Kidney epithelial cell (primary cell): Measurements from ENCODE around the gene XPO6. TPM values are rescaled to one million over a fixed set of nuclear protein-coding genes. Genes with fewer than 3 reads are reported as not detected.

Experiments used
- DNase-seq: peaks from one replicate; pipeline ENCODE4 v3.0.0-alpha.2; 2010; ENCODE audit warnings: low read depth
- H3K27me3 ChIP-seq: 2 replicates; pipeline ENCODE4 v1.6.0; 2011; ENCODE audit warnings: low read length; ENCODE audit not compliant: control insufficient read depth, insufficient read depth
- H3K36me3 ChIP-seq: 2 replicates; pipeline ENCODE4 v1.5.1; 2011; ENCODE audit warnings: low read length; ENCODE audit not compliant: control insufficient read depth, insufficient read depth
- H3K4me3 ChIP-seq: 2 replicates; pipeline ENCODE4 v1.5.1; 2011; ENCODE audit warnings: low read depth, mild to moderate bottlenecking, control low read depth, low read length
- total RNA-seq: library from RNA; depleted of rRNA; stranded (reverse); fragments of >200 nt; gene quantifications from 2 replicates; pipeline ENCODE4 v1.2.3, GENCODE V29; 2015
- TF ChIP-seq, protein P1 (sequence below): IDR thresholded peaks from 2 replicates; pipeline ENCODE4 v1.5.1; 2011; ENCODE audit warnings: mild to moderate bottlenecking, moderate library complexity, low read length, control low read depth, inconsistent platforms; ENCODE audit not compliant: insufficient read depth, poor library complexity, severe bottlenecking

XPO6 gene
- total RNA-seq, 1 donor from 2014 or later, result 61.9 TPM

DNA sequence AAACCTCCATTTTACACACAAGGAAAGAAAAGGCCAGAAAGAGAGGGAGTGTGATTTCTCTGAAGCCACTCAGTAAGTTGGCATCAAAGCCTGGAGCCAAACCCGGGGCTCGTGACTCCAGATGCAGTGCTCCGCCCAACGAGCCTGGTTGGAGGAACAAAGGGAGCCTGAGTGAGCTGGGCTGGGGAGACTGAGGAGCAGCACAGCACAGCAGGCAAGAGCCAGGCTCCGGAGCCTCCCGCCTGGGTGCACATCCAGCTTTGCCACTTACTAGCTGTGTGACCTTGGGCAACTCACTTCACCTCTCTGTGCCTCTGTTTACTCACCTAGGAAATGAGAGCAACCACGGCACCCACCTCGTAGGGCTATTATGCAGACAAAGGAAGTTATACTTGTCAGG, 153.8 kb downstream of the XPO6 start:
- H3K27me3 ChIP-seq, result peaks cover 39% of the 10 kb centered on the region

DNA sequence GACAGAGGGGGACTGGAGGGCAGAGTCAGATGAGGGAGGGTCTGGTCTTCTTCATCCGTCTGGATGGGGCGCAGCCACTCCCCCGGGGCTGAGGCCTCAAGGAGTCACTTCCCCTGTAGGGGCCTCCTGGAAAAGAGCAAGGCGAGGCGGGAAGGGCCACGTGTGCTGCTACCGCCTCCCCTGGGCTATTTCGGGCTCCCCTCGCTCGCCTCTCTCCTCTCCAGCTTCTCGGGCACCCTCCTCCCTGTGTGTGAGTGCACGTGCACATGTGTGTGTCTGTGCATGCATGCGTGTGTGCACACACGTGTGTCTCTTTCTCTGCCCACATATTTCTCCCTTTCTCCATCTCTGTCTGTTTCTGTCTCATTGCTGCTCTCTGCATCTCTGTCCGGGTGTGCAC, 158.3 kb downstream of the XPO6 start:
- H3K4me3 ChIP-seq, result no peak overlapping the region
- no peaks in the 10 kb centered on the region for H3K36me3 ChIP-seq
- DNase-seq, result no peak
- TF ChIP-seq, protein P1, sequence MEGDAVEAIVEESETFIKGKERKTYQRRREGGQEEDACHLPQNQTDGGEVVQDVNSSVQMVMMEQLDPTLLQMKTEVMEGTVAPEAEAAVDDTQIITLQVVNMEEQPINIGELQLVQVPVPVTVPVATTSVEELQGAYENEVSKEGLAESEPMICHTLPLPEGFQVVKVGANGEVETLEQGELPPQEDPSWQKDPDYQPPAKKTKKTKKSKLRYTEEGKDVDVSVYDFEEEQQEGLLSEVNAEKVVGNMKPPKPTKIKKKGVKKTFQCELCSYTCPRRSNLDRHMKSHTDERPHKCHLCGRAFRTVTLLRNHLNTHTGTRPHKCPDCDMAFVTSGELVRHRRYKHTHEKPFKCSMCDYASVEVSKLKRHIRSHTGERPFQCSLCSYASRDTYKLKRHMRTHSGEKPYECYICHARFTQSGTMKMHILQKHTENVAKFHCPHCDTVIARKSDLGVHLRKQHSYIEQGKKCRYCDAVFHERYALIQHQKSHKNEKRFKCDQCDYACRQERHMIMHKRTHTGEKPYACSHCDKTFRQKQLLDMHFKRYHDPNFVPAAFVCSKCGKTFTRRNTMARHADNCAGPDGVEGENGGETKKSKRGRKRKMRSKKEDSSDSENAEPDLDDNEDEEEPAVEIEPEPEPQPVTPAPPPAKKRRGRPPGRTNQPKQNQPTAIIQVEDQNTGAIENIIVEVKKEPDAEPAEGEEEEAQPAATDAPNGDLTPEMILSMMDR, result no peak
- peaks cover 9% of the 10 kb centered on the region for H3K27me3 ChIP-seq

More for the DNA sequence above, 153.8 kb downstream of the XPO6 start:
- DNase-seq, result no peak
- no peak overlapping the region for H3K4me3 ChIP-seq
- TF ChIP-seq, protein P1, result no peak
- no peaks in the 10 kb centered on the region for H3K36me3 ChIP-seq

DNA sequence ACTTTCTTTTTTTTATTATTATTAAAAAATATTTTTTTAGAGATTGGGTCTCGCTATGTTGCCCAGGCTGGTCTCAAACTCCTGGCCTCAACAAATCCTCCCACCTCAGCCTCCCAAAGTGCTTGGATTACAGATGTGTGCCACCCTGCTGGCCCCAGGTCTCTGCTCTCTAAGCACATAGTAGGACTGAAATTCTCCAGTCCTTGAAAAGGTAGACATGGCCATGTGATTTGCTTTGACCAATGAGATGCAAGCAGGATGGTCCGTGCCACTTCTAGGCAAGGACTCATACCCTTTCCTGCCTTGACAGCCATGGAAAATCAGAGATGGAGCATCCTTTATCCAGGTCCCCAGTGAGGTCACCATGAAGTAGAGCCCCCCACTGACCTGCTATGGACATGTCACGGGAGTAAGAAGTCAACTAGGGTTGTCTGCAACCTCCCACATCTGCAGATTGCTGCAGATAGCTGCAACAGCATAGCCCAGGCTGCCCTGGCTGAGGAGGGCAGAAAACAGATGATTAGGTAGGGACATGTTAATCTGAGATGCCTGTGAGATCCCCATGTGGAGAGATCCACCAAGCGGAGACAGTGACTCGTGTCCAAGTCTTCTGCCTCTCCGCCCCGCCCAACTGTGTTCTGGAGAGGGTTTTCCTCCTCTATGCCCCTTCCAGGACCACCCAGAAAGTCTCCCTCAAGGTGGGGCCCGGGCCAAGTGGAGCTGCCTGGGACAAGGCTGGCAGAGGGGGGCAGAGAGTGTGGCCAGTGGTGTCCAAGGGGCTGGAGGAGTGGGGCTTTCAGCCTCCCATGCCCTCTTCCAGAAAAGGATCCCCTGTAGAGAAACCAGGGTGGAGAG, 159.3 kb downstream of the XPO6 start:
- TF ChIP-seq, protein P1, result no peak
- no peak overlapping the region for H3K4me3 ChIP-seq
- H3K36me3 ChIP-seq, result no peaks in the 10 kb centered on the region
- H3K27me3 ChIP-seq, result peaks cover 9% of the 10 kb centered on the region
- DNase-seq, result no peak

GRCh38 chr16:28051486-28051885, 160.3 kb downstream of the XPO6 start:
- TF ChIP-seq, protein P1, result no peak
- Histone ChIP-seq H3K4me3 (no peak overlapping the region), H3K27me3 (peaks cover 5% of the 10 kb centered on the region)

More at GRCh38 chr16:28051486-28051885, 160.3 kb downstream of the XPO6 start:
- no peaks in the 10 kb centered on the region for H3K36me3 ChIP-seq
- no peak for DNase-seq

Other genes starting within 250 kb of the XPO6 start
- gene GSG1L, start 148.3 kb downstream of the XPO6 start, total RNA-seq, result not detected in 2 replicates
- gene SBK1, start 80.6 kb upstream of the XPO6 start, total RNA-seq, result 10.5 and 12.9 TPM in 2 replicates
- gene NPIPB6, start 151.5 kb upstream of the XPO6 start, total RNA-seq, result not detected in 2 replicates
- gene EIF3CL, start 191.9 kb upstream of the XPO6 start, total RNA-seq, result 180 and 310 TPM in 2 replicates